Stimulated activated naive CD4-positive, alpha-beta T cell (primary cell): Measurements from ENCODE around the gene SPATA3.

ENCODE experiments used
- DNase-seq, 6 experiments: peaks; one replicate each; lab custom pipeline; 2025; lab: John Stamatoyannopoulos, UW

SPATA3 gene

DNA sequence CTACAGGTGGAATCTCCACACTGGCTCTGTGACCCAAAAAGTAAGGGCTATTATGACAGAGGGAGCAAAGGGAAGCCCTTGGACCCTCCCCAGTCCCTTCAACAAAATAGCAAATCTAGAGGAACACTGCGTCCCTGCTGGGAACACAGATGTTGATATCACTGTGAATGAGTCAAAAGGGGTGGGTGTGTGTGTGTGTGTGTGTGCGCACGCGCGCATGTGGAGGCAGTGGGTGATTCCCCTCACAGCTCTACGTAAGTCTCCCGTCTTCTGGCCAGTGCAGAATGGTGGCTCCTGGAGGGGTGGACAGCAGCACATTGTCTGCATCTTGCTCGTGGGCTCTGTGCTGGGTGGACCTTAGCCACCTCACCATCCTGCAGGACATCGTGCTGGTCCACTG is 33.6 kb downstream of the SPATA3 start:
- DNase-seq = no peak

GRCh38 chr2:231030725-231031124 is 34.8 kb downstream of the SPATA3 start:
- no peak for DNase-seq

GRCh38 chr2:231032575-231033140 is 36.7 kb downstream of the SPATA3 start:
- no peak for DNase-seq

DNA sequence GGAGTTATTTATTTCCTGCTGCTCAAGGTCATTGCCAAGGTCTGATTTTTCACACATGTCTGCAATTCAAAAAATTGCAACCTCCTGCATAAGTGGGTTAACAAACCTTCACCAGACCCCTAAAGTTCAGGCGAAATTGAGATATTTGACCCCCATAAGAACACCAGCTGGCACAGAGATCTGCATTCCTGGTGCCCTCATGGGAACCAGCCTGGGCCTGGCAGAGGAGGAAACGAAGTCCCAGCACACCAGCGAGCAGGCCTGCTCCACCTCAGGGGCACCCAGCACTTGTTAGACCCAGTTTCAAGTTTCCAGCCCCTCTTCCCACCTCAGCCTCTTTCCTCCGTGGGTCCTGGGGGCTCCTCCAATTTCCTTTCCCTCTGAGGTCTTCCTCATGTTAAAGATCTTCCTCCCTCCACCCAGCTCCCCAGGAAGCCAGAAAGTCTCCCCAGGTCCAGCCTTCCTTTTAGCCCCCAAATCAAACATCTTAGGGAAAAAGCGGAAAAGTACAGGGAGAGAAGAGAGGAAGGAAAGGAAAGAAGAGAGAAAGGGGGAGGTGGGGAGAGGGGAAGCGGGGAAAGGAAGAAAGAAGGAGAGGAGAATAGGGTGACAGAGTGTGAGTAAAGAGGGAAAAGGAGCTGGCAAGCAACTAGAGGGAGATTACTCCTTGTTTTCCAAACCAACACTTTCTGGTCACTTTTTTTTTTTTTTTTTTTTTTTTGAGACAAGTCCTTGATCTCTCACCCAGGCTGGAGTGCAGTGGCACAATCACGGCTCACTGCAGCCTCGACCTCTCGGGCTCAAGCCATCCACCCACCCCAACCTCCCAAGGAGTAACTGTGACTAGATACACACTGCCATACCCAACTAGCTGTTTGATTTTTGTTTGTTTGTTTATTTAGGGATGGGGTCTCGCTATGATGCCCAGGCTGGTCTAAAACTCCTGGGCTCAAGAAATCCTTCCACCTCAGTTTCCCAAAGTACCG is 37.5 kb downstream of the SPATA3 start:
- no peak for DNase-seq

DNA sequence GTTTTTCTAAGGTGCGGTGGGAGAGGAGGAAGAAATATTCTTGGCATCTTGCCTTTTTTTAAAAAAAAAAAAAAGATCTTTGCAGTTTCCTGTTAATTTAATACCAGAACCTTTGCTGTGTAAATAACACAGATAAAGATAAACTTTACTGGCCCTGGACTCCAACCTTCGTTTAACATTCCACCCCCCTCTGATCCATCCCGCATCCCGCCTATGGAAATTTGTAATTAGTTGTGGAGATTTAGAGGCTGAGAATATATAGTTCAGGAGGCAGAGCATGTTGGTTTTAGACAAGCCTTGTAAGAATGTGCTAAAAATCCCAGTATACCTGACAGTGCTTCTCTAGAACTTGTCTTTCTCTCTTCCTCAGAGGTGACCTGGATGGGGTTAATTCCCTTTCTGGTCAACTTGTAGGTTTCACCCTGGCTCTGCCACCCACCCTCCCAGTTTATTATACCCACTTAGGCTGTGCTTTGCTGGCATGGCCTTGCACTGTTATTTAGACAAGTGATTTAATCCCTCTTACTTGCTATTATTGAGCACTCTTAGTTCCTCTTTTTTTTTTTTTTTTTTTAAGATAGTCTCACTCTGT is 38.5 kb downstream of the SPATA3 start:
- no peak for DNase-seq

DNA sequence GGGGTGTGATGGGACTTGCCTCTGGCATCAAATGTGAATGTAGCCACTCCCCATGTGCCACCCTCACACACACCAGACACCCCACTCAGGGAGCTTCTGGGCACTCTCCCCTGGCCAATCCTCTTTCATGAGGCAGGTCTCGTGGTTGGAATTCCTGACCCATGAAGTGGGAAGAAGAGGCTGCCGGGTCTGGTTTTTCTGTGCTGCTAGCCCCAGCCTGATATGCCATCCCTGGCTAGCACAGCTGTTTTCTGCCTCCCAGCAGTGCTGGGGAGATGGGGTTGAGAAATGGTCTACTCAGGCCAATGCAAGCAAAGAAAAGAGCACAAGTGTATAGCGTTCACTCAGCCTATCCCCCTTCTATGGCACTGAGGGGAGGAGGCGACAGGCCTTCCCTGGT is 40.2 kb downstream of the SPATA3 start:
- no peak for DNase-seq

- DNase-seq = no peak
These were observed 40.7 kb downstream of the SPATA3 start for GRCh38 chr2:231036578-231037106.

GRCh38 chr2:231037202-231037730 is 41.3 kb downstream of the SPATA3 start, which contains the start of gene C2orf72:
Gene C2orf72 (plus strand): TSS chr2:231037523. CDS start chr2:231037566, 43 bp downstream.
- no peak for DNase-seq

- no peak for DNase-seq
These were observed 42.0 kb downstream of the SPATA3 start for GRCh38 chr2:231037731-231038482.

DNA sequence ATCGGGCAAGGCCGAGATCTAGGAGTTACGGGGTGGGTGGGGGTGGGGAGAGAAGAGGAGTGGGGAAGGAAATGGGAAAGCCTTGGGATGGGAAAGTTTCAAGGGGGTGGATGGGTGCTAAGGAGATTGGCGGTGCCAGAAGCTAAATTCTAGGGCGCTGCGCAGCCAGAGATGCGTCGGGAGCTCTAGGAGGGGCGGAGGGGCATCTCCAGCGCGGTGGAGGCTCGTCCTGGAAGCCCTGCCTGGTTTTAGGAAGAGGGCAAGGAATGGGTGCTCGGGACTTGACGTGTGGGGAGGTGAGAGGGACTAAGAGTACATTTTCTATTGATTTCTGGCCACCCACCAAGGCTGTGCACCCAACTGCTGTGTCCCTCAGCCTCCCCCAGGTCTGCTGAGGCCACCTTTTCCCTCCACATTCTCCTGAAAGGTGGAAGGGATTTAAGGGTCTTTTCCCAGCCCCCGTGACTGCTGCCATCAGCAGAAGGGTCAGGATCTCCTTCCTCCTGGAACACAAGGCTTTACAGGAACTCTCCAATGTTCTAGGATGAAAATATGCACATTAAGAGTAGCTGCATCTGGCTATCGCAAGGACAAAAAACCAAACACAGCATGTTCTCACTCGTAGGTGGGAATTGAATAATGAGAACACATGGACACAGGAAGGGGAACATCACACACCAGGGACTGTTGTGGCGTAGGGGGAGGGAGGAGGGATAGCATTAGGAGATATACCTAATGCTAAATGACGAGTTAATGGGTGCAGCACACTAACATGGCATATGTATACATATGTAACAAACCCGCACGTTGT is 42.8 kb downstream of the SPATA3 start:
- no peak for DNase-seq

- DNase-seq = no peak
These were observed 43.4 kb downstream of the SPATA3 start for GRCh38 chr2:231039294-231039664.

DNA sequence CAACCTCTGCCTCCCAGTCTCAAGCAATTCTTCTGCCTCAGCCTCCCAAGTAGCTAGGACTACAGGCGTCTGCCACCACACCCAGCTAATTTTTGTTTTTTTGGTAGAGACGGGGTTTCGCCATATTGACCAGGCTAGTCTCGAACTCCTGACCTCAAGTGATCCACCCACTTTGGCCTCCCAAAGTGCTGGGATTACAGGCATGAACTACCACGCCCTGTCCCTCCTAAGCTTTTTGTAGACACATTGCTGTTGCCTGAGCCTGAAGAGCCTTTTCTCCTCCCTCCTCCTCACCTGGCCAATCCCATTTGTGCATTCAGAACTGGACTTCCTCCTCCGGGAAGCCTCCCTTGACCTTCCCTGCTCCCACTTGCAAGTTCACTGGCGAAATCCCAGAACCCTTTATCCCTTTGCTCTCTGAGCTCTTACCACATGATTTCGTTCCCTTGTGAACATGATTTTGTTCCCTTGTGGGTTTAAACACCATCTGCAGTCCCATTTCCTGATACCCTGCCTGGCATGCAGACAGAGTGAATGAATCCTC is 44.0 kb downstream of the SPATA3 start:
- no peak for DNase-seq

DNA sequence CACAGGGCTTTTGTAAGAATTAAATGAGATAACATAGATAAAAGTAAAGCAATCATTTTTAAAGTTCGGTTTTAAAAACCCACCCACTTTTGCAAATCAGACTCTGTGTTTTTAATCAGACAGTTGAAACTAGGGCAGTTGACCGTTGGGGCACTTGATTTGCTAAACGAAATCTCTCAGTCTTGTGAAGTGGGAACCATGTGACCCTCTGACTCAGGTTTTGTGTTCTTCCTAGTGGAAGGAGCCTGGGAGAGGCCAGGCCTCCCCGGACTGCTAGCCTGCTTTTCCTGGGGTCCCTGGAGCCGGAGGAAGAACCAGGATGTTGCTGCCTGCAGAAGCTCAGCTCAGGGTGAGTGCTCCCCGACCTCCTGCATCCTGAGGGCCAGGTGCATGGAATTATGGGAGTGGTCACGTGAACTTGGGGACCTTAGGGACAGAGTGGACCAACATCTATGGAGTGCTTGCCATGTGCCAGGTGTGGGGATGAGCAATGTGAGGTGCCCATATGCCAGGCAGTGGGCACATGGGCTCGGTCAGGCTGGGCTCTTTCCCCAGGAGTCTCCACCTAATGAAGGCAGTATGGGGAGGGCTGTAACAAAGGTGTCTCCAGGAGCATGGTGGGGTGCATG is 45.3 kb downstream of the SPATA3 start:
- no peak for DNase-seq

DNA sequence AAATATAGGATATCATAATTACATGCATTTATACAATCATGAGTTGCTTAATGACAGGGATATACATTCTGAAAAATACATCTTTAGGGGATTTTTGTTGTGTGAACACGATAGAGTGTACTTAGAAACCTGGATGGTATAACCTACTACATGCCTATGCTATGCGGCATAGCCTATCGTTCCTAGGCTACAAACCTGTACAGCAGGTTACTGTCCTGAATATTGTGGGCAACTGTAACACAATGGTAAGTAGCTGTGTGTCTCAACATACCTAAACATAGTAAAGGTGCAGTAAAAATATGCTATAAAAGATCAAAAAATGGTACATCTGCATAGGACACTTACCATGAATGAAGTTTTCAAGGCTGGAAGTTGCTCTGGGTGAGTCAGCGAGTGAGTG is 47.9 kb downstream of the SPATA3 start:
- DNase-seq = no peak

- no peak for DNase-seq
These were observed 51.0 kb downstream of the SPATA3 start for GRCh38 chr2:231046916-231047273.

- DNase-seq = no peak
These were observed 51.5 kb downstream of the SPATA3 start for GRCh38 chr2:231047274-231047922.

GRCh38 chr2:231047923-231048915 is 52.3 kb downstream of the SPATA3 start:
- no peak for DNase-seq

GRCh38 chr2:231049286-231050017 is 53.5 kb downstream of the SPATA3 start:
- DNase-seq = no peak
